HepG2 (cell line): ENCODE data around the gene LRRC74A. TPM values are rescaled to one million over a fixed set of nuclear protein-coding genes. Genes with fewer than 3 reads are reported as not detected.

Experiments used
- ATAC-seq: fragments of 200-7000 bp; cut with Tn5 transposase; 3 replicates; pipeline ENCODE4 v1.9.1; 2020; ENCODE audit warnings: mild to moderate bottlenecking, moderate library complexity
- BruUV-seq: library from RNA; stranded (reverse); fragments of 400-500 nt; replicated peaks from 2 replicates; lab custom pipeline; 2021; lab: Mats Ljungman, UMichigan
- CTCF ChIA-PET: fragments of 300-600 bp; formaldehyde crosslinking; extraction: SDS; loops from one replicate; lab custom pipeline; 2021; ENCODE audit warnings: low total read pairs, inconsistent platforms, low intra/inter-chr PET ratio; lab: Yijun Ruan, JAX
- POLR2A ChIA-PET: fragments of 350-600 bp; sonication (Branson Sonifier 250); formaldehyde crosslinking; loops from one replicate; lab custom pipeline; 2020; ENCODE audit warnings: antibody characterized with exemption, inconsistent platforms; lab: Yijun Ruan, JAX
- DNase-seq: peaks from one replicate; pipeline ENCODE4 v3.0.0-alpha.2; 2015; ENCODE audit warnings: low spot score
- FAIRE-seq: peaks from 3 replicates; lab custom pipeline; 2011; peaks lifted over from hg19 to GRCh38; lab: Jason Lieb, UNC
- H2AFZ ChIP-seq: one replicate; pipeline ENCODE4 v1.6.1; 2011; ENCODE audit warnings: low read length, inconsistent platforms
- H3K27ac ChIP-seq: fragments of 300-600 bp; 3 replicates; pipeline ENCODE4 v1.8.0; 2011; ENCODE audit warnings: mixed run types, mild to moderate bottlenecking, mixed read lengths, low read length, inconsistent platforms; ENCODE audit not compliant: insufficient read depth; ENCODE audit errors: extremely low read length
- H3K27me3 ChIP-seq, 2 experiments: fragments of 200-600 bp in 1 of 2; 2 replicates in 1 of 2; 3 replicates in 1 of 2; pipeline versions ENCODE4 v1.6.0 to v1.8.0; 2011; ENCODE audit warnings: low read length in 2 of 2, mild to moderate bottlenecking in 2 of 2, moderate library complexity in 2 of 2, inconsistent platforms in 1 of 2; ENCODE audit not compliant: insufficient read depth in 2 of 2, control insufficient read depth in 1 of 2
- H3K36me3 ChIP-seq, 2 experiments: fragments of 200-600 bp in 1 of 2; replicated peaks in 1 of 2; 2 replicates in 1 of 2; 3 replicates in 1 of 2; pipeline versions ENCODE4 v1.5.1 to v1.8.0; 2011; ENCODE audit warnings: low read length in 2 of 2, inconsistent platforms in 1 of 2; ENCODE audit not compliant: insufficient read depth in 2 of 2, control insufficient read depth in 1 of 2
- H3K4me1 ChIP-seq: 2 replicates; pipeline ENCODE4 v1.5.1; 2012; ENCODE audit warnings: low read length, inconsistent platforms; ENCODE audit not compliant: insufficient read depth
- H3K4me2 ChIP-seq: 2 replicates; pipeline ENCODE4 v1.6.0; 2011; ENCODE audit warnings: low read depth, low read length, inconsistent platforms
- H3K4me3 ChIP-seq, 3 experiments: fragments of 200-600 bp in 1 of 3; sonication (generic), shearing (Covaris generic) in 1 of 3; replicated peaks in 1 of 3; 2 replicates each; pipeline ENCODE4 v1.5.1; 2011 to 2016; ENCODE audit warnings: low read length in 3 of 3, inconsistent platforms in 2 of 3, low read depth in 2 of 3, mild to moderate bottlenecking in 2 of 3, control low read depth in 1 of 3, mixed read lengths in 1 of 3; ENCODE audit not compliant: insufficient read depth in 1 of 3
- H3K79me2 ChIP-seq: one replicate; pipeline ENCODE4 v1.6.1; 2011; ENCODE audit warnings: low read length, inconsistent platforms; ENCODE audit not compliant: insufficient read depth
- H3K9ac ChIP-seq: 2 replicates; pipeline ENCODE4 v1.6.0; 2011; ENCODE audit warnings: mild to moderate bottlenecking, low read depth, low read length, inconsistent platforms; ENCODE audit not compliant: insufficient read depth
- H3K9me3 ChIP-seq: 2 replicates; pipeline ENCODE4 v1.5.1; 2012; ENCODE audit warnings: mild to moderate bottlenecking, low read length
- H4K20me1 ChIP-seq: 2 replicates; pipeline ENCODE4 v1.6.0; 2011; ENCODE audit warnings: inconsistent platforms, mild to moderate bottlenecking, low read length, moderate library complexity; ENCODE audit not compliant: insufficient read depth
- CEBPG ChIP-seq: IDR thresholded peaks from 2 replicates; pipeline ENCODE4 v1.6.1; 2016
- JDP2 ChIP-seq: sonication (generic); formaldehyde crosslinking; IDR thresholded peaks from 2 replicates; pipeline ENCODE4 v1.8.1; 2022; ENCODE audit warnings: missing genetic modification reagents, borderline replicate concordance
- MIER2 ChIP-seq: IDR thresholded peaks from 2 replicates; pipeline ENCODE4 v1.6.1; 2016; ENCODE audit warnings: missing biosample characterization, missing genetic modification reagents
- ZEB1 ChIP-seq: IDR thresholded peaks from 2 replicates; pipeline ENCODE4 v1.6.1; 2012; ENCODE audit warnings: mild to moderate bottlenecking, low read depth, inconsistent platforms; ENCODE audit not compliant: insufficient replicate concordance
- ZNF772 ChIP-seq: sonication (generic); formaldehyde crosslinking; IDR thresholded peaks from 2 replicates; pipeline ENCODE4 v1.5.0; 2020; ENCODE audit warnings: mild to moderate bottlenecking, missing genetic modification reagents
- ZNF792 ChIP-seq: IDR thresholded peaks from 2 replicates; pipeline ENCODE4 v1.6.1; 2016
- ZSCAN12 ChIP-seq: sonication (generic); formaldehyde crosslinking; IDR thresholded peaks from 2 replicates; pipeline ENCODE4 v1.9.0; 2021; ENCODE audit warnings: mild to moderate bottlenecking, missing genetic modification reagents
- ZSCAN29 ChIP-seq: sonication (generic); formaldehyde crosslinking; conservative IDR thresholded peaks from 2 replicates; pipeline ENCODE4 v1.4.0; 2020; ENCODE audit warnings: mild to moderate bottlenecking, missing genetic modification reagents
- WGBS: methylation state at CpG from one replicate; pipeline ENCODE4 v1.1.6; 2017; ENCODE audit warnings: low lambda C conversion rate; 5-methylcytosine and 5-hydroxymethylcytosine counted together
- in situ Hi-C: cut with HindIII; loops from 2 replicates; pipeline ENCODE4 v1.10.0; 2017; ENCODE audit warnings: low pct_unique_long_range_greater_than_20kb; ENCODE audit not compliant: extremely low pct_ligation_motif_present
- intact Hi-C: fragments of 100-400 bp; cut with micrococcal nuclease; formaldehyde crosslinking; loops from one replicate; pipeline ENCODE4 v1.10.0; 2022; ENCODE audit not compliant: unreplicated experiment
- polyA plus RNA-seq, 8 experiments: library from polyadenylated mRNA; depleted of rRNA in 3 of 8; stranded (reverse) in 7 of 8; unstranded in 1 of 8; fragments of >200 nt; fragmentation: Illumina TruSeq in 4 of 8; extraction: Trizol in 4 of 8; gene quantifications; 2 replicates each; pipeline versions ENCODE4 v1.2.1 to v1.2.3, GENCODE V29; 2011 to 2016; ENCODE audit warnings: low read depth in 4 of 8, missing spikeins in 1 of 8, mixed read lengths in 1 of 8; ENCODE audit not compliant: insufficient read depth in 1 of 8
- total RNA-seq, 5 experiments: library from RNA; depleted of rRNA; stranded (reverse); fragments of >200 nt; fragmentation: Illumina TruSeq; extraction: Trizol; gene quantifications; 2 replicates each; pipeline ENCODE4 v1.2.3, GENCODE V29; 2016; ENCODE audit warnings: low read depth in 1 of 5
- TF ChIP-seq, protein P1 (sequence below): sonication (generic); formaldehyde crosslinking; IDR thresholded peaks from 2 replicates; pipeline ENCODE4 v1.4.0; 2020; ENCODE audit warnings: missing genetic modification reagents, borderline replicate concordance
- TF ChIP-seq, protein P2 (sequence below): sonication (generic); formaldehyde crosslinking; IDR thresholded peaks from 2 replicates; pipeline ENCODE4 v1.4.0; 2020; ENCODE audit warnings: missing genetic modification reagents
- TF ChIP-seq, protein P3 (sequence below): IDR thresholded peaks from 2 replicates; pipeline ENCODE4 v1.6.1; 2016

LRRC74A gene
- total and polyA plus RNA-seq, 2 of the 13 experiments (the other 11 are each of a cell fraction or from before 2014, with no cell fraction given) = not detected

DNA sequence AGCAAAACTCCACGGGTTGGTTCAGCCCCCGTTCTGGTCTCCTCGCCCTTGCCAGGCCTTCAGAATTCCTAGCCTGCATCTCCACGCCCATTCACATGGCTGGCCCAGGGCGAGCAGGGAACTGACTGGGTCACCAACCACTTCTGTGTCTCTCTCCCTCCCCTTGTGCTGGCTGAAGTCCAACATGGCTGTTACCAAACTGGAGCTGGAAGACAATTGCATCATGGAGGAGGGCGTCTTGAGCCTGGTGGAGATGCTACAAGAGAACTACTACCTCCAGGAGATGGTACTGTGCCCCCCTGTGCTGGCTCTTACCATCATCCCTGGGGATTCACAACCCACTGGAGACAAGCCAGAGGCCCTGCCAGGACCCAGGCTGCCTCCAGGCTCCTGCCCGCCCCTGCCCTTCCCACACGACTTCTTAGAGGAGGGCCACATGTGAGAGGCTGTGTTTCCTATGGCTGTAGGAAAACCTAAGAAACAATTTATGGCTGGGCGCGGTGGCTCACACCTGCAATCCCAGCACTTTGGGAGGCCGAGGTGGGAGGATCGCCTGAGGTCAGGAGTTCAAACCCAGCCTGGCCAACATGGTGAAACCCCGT, 9.9 kb downstream of the LRRC74A start:
- no peak overlapping the region for H3K27ac ChIP-seq
- H3K4me1 ChIP-seq = peaks cover 48% of the 10 kb centered on the region
- no peak overlapping the region for H3K4me2 ChIP-seq
- no TSS peak for BruUV-seq
- 55% methylated on average over 12 of the region's 13 CpGs for WGBS
- no peak overlapping the region for H3K4me3 ChIP-seq
- H4K20me1 ChIP-seq = no peaks in the 10 kb centered on the region
- no peak overlapping the region for H3K9ac ChIP-seq
- CTCF ChIA-PET = no interaction called here
- ATAC-seq (no peak), DNase-seq (no peak), FAIRE-seq (no peak)
- in situ Hi-C loops = no loop called here
- H3K36me3 ChIP-seq = no peaks in the 10 kb centered on the region
- TF ChIP-seq MIER2 (CRISPR knock-in tag) (no peak), CEBPG (CRISPR knock-in tag) (peak; percentile 16; the same call in 1 of the 2 replicates)
- POLR2A ChIA-PET = no interaction called here
- H3K79me2 ChIP-seq = no peaks in the 10 kb centered on the region
- no peak overlapping the region for H2AFZ ChIP-seq
- intact Hi-C loops = no loop called here
- H3K9me3 ChIP-seq = no peaks in the 10 kb centered on the region
- 0 out of 5 replicates have a peak, but pooled peaks cover 0 to 4% of the 10 kb centered on the region in 2 experiments for H3K27me3 ChIP-seq

DNA sequence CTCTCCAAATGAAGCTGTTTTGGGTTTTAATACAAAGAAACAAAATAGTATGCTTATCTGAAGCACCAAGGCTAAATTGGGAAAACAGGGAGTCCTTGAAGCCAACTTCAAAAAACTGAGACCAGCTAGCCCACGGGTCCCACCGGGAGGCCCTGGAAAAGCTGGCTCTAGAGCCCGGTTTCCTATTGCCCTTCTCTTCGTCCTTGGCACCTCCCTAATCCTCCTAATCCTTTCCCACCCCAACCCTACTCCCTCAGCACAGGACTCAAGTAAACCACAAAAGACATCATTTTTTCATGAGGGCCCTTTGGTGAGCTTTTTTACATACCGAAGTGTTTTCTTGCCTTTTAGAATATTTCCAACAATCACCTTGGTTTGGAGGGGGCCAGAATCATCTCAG, 11.3 kb downstream of the LRRC74A start:
- POLR2A ChIA-PET = no interaction called here
- Histone ChIP-seq H3K9ac (no peak overlapping the region), H4K20me1 (no peaks in the 10 kb centered on the region), H3K79me2 (no peaks in the 10 kb centered on the region), H2AFZ (no peak overlapping the region), H3K4me2 (no peak overlapping the region), H3K36me3 (no peaks in the 10 kb centered on the region), H3K27ac (no peak overlapping the region), H3K27me3 (0 out of 5 replicates have a peak, but pooled peaks cover 0 to 4% of the 10 kb centered on the region in 2 experiments), H3K4me1 (peaks cover 34% of the 10 kb centered on the region), H3K9me3 (no peaks in the 10 kb centered on the region), H3K4me3 (no peak overlapping the region)
- 34% methylated on average over 5 of the region's 5 CpGs for WGBS
- DNase-seq (no peak), ATAC-seq (no peak), FAIRE-seq (no peak)
- in situ Hi-C loops = no loop called here
- intact Hi-C loops = no loop called here
- CTCF ChIA-PET = no interaction called here
- BruUV-seq = no TSS peak
- TF ChIP-seq ZSCAN12 (CRISPR knock-in tag) = no peak
- TF ChIP-seq ZSCAN29 (CRISPR knock-in tag) = no peak
- TF ChIP-seq, protein P1, sequence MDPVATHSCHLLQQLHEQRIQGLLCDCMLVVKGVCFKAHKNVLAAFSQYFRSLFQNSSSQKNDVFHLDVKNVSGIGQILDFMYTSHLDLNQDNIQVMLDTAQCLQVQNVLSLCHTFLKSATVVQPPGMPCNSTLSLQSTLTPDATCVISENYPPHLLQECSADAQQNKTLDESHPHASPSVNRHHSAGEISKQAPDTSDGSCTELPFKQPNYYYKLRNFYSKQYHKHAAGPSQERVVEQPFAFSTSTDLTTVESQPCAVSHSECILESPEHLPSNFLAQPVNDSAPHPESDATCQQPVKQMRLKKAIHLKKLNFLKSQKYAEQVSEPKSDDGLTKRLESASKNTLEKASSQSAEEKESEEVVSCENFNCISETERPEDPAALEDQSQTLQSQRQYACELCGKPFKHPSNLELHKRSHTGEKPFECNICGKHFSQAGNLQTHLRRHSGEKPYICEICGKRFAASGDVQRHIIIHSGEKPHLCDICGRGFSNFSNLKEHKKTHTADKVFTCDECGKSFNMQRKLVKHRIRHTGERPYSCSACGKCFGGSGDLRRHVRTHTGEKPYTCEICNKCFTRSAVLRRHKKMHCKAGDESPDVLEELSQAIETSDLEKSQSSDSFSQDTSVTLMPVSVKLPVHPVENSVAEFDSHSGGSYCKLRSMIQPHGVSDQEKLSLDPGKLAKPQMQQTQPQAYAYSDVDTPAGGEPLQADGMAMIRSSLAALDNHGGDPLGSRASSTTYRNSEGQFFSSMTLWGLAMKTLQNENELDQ (CRISPR knock-in tag) = no peak
- TF ChIP-seq ZNF772 (CRISPR knock-in tag) = no peak
- TF ChIP-seq ZEB1 = no peak
- no peak for TF ChIP-seq JDP2
- TF ChIP-seq, protein P2, sequence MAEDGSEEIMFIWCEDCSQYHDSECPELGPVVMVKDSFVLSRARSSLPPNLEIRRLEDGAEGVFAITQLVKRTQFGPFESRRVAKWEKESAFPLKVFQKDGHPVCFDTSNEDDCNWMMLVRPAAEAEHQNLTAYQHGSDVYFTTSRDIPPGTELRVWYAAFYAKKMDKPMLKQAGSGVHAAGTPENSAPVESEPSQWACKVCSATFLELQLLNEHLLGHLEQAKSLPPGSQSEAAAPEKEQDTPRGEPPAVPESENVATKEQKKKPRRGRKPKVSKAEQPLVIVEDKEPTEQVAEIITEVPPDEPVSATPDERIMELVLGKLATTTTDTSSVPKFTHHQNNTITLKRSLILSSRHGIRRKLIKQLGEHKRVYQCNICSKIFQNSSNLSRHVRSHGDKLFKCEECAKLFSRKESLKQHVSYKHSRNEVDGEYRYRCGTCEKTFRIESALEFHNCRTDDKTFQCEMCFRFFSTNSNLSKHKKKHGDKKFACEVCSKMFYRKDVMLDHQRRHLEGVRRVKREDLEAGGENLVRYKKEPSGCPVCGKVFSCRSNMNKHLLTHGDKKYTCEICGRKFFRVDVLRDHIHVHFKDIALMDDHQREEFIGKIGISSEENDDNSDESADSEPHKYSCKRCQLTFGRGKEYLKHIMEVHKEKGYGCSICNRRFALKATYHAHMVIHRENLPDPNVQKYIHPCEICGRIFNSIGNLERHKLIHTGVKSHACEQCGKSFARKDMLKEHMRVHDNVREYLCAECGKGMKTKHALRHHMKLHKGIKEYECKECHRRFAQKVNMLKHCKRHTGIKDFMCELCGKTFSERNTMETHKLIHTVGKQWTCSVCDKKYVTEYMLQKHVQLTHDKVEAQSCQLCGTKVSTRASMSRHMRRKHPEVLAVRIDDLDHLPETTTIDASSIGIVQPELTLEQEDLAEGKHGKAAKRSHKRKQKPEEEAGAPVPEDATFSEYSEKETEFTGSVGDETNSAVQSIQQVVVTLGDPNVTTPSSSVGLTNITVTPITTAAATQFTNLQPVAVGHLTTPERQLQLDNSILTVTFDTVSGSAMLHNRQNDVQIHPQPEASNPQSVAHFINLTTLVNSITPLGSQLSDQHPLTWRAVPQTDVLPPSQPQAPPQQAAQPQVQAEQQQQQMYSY (CRISPR knock-in tag) = no peak
- TF ChIP-seq, protein P3, sequence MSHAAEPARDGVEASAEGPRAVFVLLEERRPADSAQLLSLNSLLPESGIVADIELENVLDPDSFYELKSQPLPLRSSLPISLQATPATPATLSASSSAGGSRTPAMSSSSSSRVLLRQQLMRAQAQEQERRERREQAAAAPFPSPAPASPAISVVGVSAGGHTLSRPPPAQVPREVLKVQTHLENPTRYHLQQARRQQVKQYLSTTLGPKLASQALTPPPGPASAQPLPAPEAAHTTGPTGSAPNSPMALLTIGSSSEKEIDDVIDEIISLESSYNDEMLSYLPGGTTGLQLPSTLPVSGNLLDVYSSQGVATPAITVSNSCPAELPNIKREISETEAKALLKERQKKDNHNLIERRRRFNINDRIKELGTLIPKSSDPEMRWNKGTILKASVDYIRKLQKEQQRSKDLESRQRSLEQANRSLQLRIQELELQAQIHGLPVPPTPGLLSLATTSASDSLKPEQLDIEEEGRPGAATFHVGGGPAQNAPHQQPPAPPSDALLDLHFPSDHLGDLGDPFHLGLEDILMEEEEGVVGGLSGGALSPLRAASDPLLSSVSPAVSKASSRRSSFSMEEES (CRISPR knock-in tag) = no peak
- no peak for TF ChIP-seq ZNF792 (CRISPR knock-in tag)
